Stimulated activated CD4-positive, alpha-beta T cell treated with anti-CD3 and anti-CD28 coated beads, Interleukin-4, amount 100 ng/mL, for 48 hours (primary cell): Measurements from ENCODE around the gene CPTP.

ENCODE experiments used
- DNase-seq, 2 donors: peaks; one replicate each; pipeline ENCODE4 v3.0.0-alpha.2; 2020; ENCODE audit warnings: low read depth in 2 of 2

Gene CPTP

GRCh38 chr1:1348420-1349255, 24.0 kb downstream of the CPTP start:
- DNase-seq: no peak

GRCh38 chr1:1349256-1350012, 24.8 kb downstream of the CPTP start, which contains the start of gene DVL1:
TSS of gene DVL1 (minus strand) at chr1:1349418. CDS start at chr1:1349065, 353 bp downstream.
- DNase-seq: peak; percentile 55 to 60

- DNase-seq: no peak
Observed at GRCh38 chr1:1351511-1352427, 27.2 kb downstream of the CPTP start.

GRCh38 chr1:1352786-1353388, 28.3 kb downstream of the CPTP start:
- no peak for DNase-seq

- DNase-seq: no peak
Observed at GRCh38 chr1:1353389-1354151, 29.0 kb downstream of the CPTP start.

- no peak for DNase-seq
Observed at GRCh38 chr1:1354271-1355247, 30.0 kb downstream of the CPTP start.

GRCh38 chr1:1355416-1355815, 30.8 kb downstream of the CPTP start:
- no peak for DNase-seq

GRCh38 chr1:1356166-1356795, 31.7 kb downstream of the CPTP start:
- DNase-seq: no peak

GRCh38 chr1:1356796-1357401, 32.3 kb downstream of the CPTP start:
- no peak for DNase-seq

- no peak for DNase-seq
Observed at GRCh38 chr1:1357871-1358432, 33.4 kb downstream of the CPTP start.

GRCh38 chr1:1358433-1359271, 34.0 kb downstream of the CPTP start, which contains the start of gene MXRA8:
TSS of gene MXRA8 (minus strand) at chr1:1358555. CDS start at chr1:1358504, 51 bp downstream.
- DNase-seq: no peak

GRCh38 chr1:1359308-1359663, 34.7 kb downstream of the CPTP start:
- DNase-seq: no peak

- no peak for DNase-seq
Observed at GRCh38 chr1:1359664-1360468, 35.3 kb downstream of the CPTP start.

GRCh38 chr1:1360506-1361169, 36.0 kb downstream of the CPTP start:
- no peak for DNase-seq

- no peak for DNase-seq
Observed at GRCh38 chr1:1361233-1361981, 36.8 kb downstream of the CPTP start.
